ENCODE data around the gene AURKB. TPM values are rescaled to one million over a fixed set of nuclear protein-coding genes. Genes with fewer than 3 reads are reported as not detected.

The AURKB gene
- total and polyA plus RNA-seq, 2 of the 13 experiments (the other 11 are each of a cell fraction or from before 2014, with no cell fraction given) = 29.5 to 75.3 TPM

DNA sequence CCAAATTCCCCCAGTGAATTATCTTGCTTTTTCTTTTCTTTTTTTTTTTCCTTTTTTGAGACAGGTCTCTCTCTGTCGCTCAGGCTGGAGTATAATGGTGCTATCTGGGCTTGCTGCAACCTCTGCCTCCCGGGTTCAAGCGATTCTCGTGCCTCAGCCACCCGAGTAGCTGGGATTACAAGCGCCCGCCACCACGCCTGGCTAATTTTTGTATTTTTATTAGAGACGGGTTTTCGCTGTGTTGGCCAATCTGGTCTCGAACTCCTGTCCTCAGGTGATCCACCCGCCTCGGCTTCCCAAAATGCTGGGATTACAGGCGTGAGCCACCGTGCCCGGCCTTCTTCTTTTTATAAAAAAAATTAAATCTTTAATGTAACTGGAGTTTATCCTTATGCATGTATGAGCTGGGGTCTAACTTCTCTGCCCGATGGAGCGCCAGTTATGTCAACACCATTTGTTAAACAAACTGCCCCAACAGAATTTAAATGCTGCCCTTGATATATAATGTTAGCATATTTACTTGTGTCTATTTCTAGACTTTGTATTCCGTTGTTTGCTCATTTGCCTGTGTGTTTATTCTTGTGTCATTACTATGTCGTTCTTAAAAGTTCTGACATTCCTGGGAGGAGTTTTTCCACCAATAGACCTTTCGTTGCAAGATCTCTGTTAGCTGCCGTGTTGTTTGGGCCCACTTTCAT is 535 bp upstream of the AURKB start (continued):
- TF ChIP-seq ZBTB20 (CRISPR knock-in tag; IDR thresholded peaks at IDR 0.05; ENCODE audit: borderline replicate concordance, low read depth) = no peak
- no peak for TF ChIP-seq DPF2 (CRISPR knock-in tag; IDR thresholded peaks at IDR 0.05; ENCODE audit: borderline replicate concordance, low read depth)
- no peak for TF ChIP-seq ZNF17 (CRISPR knock-in tag; IDR thresholded peaks at IDR 0.05)
- TF ChIP-seq HHEX (CRISPR knock-in tag; IDR thresholded peaks at IDR 0.05) = no peak
- no peak for TF ChIP-seq TEAD2 (CRISPR knock-in tag; IDR thresholded peaks at IDR 0.05)
- no peak for TF ChIP-seq REPIN1 (CRISPR knock-in tag; IDR thresholded peaks at IDR 0.05; ENCODE audit: borderline replicate concordance, low read depth)
- no peak for TF ChIP-seq NFE2L2 (IDR thresholded peaks at IDR 0.05; ENCODE audit: low read length)
- TF ChIP-seq AHR (CRISPR knock-in tag; IDR thresholded peaks at IDR 0.05) = no peak
- TF ChIP-seq, protein P1, sequence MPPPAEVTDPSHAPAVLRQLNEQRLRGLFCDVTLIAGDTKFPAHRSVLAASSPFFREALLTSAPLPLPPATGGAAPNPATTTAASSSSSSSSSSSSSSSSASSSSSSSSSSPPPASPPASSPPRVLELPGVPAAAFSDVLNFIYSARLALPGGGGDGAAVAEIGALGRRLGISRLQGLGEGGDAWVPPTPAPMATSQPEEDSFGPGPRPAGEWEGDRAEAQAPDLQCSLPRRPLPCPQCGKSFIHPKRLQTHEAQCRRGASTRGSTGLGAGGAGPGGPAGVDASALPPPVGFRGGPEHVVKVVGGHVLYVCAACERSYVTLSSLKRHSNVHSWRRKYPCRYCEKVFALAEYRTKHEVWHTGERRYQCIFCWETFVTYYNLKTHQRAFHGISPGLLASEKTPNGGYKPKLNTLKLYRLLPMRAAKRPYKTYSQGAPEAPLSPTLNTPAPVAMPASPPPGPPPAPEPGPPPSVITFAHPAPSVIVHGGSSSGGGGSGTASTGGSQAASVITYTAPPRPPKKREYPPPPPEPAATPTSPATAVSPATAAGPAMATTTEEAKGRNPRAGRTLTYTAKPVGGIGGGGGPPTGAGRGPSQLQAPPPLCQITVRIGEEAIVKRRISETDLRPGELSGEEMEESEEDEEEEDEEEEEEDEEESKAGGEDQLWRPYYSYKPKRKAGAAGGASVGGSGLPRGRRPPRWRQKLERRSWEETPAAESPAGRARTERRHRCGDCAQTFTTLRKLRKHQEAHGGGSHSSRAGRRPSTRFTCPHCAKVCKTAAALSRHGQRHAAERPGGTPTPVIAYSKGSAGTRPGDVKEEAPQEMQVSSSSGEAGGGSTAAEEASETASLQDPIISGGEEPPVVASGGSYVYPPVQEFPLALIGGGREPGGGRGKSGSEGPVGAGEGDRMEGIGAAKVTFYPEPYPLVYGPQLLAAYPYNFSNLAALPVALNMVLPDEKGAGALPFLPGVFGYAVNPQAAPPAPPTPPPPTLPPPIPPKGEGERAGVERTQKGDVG (CRISPR knock-in tag; IDR thresholded peaks at IDR 0.05; ENCODE audit: borderline replicate concordance) = no peak
- no peak for TF ChIP-seq ZSCAN30 (CRISPR knock-in tag; IDR thresholded peaks at IDR 0.05)
- no peak for TF ChIP-seq ZNF720 (CRISPR knock-in tag; IDR thresholded peaks at IDR 0.05)
- TF ChIP-seq ZNF24 (IDR thresholded peaks at IDR 0.05) = no peak
- TF ChIP-seq BORCS8-MEF2B (CRISPR knock-in tag; IDR thresholded peaks at IDR 0.05) = no peak
- no peak for TF ChIP-seq ZNF558 (CRISPR knock-in tag; IDR thresholded peaks at IDR 0.05; ENCODE audit: borderline replicate concordance)
- TF ChIP-seq JUNB (CRISPR knock-in tag; IDR thresholded peaks at IDR 0.05; ENCODE audit: borderline replicate concordance) = 0 out of 2 replicates have a peak, but pooled peaks have one; percentile 2
- no peak for TF ChIP-seq ZBTB1 (CRISPR knock-in tag; IDR thresholded peaks at IDR 0.05; ENCODE audit: borderline replicate concordance)
- TF ChIP-seq, protein P2, sequence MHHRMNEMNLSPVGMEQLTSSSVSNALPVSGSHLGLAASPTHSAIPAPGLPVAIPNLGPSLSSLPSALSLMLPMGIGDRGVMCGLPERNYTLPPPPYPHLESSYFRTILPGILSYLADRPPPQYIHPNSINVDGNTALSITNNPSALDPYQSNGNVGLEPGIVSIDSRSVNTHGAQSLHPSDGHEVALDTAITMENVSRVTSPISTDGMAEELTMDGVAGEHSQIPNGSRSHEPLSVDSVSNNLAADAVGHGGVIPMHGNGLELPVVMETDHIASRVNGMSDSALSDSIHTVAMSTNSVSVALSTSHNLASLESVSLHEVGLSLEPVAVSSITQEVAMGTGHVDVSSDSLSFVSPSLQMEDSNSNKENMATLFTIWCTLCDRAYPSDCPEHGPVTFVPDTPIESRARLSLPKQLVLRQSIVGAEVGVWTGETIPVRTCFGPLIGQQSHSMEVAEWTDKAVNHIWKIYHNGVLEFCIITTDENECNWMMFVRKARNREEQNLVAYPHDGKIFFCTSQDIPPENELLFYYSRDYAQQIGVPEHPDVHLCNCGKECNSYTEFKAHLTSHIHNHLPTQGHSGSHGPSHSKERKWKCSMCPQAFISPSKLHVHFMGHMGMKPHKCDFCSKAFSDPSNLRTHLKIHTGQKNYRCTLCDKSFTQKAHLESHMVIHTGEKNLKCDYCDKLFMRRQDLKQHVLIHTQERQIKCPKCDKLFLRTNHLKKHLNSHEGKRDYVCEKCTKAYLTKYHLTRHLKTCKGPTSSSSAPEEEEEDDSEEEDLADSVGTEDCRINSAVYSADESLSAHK (CRISPR knock-in tag; IDR thresholded peaks at IDR 0.05; ENCODE audit: borderline replicate concordance) = no peak
- TF ChIP-seq, protein P3, sequence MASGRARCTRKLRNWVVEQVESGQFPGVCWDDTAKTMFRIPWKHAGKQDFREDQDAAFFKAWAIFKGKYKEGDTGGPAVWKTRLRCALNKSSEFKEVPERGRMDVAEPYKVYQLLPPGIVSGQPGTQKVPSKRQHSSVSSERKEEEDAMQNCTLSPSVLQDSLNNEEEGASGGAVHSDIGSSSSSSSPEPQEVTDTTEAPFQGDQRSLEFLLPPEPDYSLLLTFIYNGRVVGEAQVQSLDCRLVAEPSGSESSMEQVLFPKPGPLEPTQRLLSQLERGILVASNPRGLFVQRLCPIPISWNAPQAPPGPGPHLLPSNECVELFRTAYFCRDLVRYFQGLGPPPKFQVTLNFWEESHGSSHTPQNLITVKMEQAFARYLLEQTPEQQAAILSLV (CRISPR knock-in tag; IDR thresholded peaks at IDR 0.05; ENCODE audit: borderline replicate concordance) = no peak
- 0 out of 2 replicates have a peak, but pooled peaks have one; percentile 17 for TF ChIP-seq ZIK1 (CRISPR knock-in tag; IDR thresholded peaks at IDR 0.05; ENCODE audit: borderline replicate concordance, low read depth)
- no peak for TF ChIP-seq ZNF607 (CRISPR knock-in tag; IDR thresholded peaks at IDR 0.05; ENCODE audit: borderline replicate concordance)
- TF ChIP-seq TOPORS (CRISPR knock-in tag; IDR thresholded peaks at IDR 0.05) = no peak
- peak; percentile 79; the same call in 1 of the 2 replicates for TF ChIP-seq LCORL (IDR thresholded peaks at IDR 0.05)
- TF ChIP-seq LCORL (CRISPR knock-in tag; IDR thresholded peaks at IDR 0.05) = peak; percentile 15; the same call in 1 of the 2 replicates

Data from HepG2 (cell line).